GM19372 (cell line): ENCODE results near the gene C15orf61.

ENCODE experiments used
- ATAC-seq: cut with Tn5 transposase; IDR thresholded peaks from one replicate; pipeline ENCODE4 v1.9.1; 2021; ENCODE audit warnings: mild to moderate bottlenecking, low read depth, moderate library complexity; ENCODE audit not compliant: unreplicated experiment

Gene C15orf61

DNA sequence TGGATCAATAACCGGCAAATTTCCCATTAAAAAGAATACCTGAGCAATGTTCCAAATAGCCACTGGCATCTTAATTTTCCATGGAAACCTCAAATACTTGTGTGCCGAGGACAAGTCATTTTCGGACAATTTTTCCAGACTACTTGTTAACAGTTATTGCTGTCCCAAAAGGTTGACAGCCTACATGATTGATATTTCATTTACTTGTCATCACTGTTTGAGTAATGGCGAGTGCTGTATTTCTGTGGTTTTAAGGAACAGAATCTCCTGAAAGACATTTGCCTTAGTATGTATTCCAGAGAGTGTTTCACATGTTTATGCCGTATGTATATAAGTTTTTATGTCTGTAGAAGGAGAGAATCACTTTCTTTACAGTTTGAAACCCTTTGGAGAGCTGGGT lies 58.2 kb downstream of the C15orf61 start:
- no peak for ATAC-seq
